ENCODE measurements around the gene TMEM132E. TPM values are rescaled to one million over a fixed set of nuclear protein-coding genes. Genes with fewer than 3 reads are reported as not detected.

TMEM132E gene
- total RNA-seq, 1 donor from 2014 or later = not detected

DNA sequence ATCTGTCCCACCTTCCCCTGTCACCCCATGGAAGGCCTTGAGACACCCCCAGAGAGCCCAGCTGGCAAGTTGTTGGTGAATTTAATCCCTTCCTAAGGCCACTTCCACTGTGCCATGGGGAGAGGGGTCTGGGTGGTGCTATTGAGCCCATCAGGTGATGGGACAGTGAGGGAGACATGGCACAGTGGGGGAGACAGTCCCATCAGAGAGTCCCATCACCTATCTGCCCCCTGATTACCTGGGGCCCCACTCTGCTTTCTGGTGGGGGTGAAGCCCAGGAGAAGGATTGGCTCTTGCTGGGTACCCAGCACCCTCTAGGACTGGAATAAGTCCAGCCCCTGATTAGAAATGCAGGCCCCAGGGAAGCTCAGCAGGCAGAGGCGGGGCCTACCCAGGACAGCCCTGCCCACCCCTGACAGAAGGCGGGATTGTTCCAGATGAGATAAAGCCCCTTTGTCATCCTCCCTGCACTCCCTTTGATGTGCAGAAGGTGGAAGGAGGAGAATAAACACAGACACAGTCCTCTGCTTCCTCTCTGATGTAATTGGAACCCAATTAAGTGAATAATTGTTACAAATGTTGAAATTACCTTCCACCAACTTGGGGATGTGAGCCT is 18.9 kb downstream of the TMEM132E start:
- no peaks in the 10 kb centered on the region for H3K36me3 ChIP-seq (ENCODE audit: control insufficient read depth, insufficient read depth, low read length)
- TF ChIP-seq, protein P1, sequence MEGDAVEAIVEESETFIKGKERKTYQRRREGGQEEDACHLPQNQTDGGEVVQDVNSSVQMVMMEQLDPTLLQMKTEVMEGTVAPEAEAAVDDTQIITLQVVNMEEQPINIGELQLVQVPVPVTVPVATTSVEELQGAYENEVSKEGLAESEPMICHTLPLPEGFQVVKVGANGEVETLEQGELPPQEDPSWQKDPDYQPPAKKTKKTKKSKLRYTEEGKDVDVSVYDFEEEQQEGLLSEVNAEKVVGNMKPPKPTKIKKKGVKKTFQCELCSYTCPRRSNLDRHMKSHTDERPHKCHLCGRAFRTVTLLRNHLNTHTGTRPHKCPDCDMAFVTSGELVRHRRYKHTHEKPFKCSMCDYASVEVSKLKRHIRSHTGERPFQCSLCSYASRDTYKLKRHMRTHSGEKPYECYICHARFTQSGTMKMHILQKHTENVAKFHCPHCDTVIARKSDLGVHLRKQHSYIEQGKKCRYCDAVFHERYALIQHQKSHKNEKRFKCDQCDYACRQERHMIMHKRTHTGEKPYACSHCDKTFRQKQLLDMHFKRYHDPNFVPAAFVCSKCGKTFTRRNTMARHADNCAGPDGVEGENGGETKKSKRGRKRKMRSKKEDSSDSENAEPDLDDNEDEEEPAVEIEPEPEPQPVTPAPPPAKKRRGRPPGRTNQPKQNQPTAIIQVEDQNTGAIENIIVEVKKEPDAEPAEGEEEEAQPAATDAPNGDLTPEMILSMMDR (IDR thresholded peaks at IDR 0.05; ENCODE audit: insufficient read depth, low read length, severe bottlenecking) = no peak
- H3K27me3 ChIP-seq (ENCODE audit: control insufficient read depth, insufficient read depth, low read length) = no peaks in the 10 kb centered on the region
- FAIRE-seq (no peak), DNase-seq (ENCODE audit: low read depth) (no peak)
- H3K4me3 ChIP-seq (ENCODE audit: low read depth, low read length) = no peak overlapping the region

DNA sequence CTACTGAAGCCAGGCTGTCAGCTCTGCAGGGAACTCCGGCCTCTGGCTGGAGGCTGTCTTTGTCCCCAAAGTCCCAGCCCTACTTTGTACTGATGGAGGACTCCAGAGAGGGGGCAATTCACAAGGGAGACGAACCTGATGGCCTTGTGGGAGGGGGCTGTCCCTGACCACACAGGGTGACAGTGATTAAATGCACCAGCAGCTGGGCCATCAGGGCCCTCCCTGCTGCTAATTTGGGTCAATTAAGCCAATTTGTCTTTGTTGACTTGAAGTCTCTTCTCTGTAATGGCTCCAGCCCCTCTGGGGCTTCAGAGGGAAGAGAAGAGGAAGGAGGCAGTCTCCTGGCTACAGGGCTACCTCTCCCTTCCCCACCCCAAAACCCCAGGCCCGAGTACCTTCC is 22.0 kb downstream of the TMEM132E start:
- TF ChIP-seq, protein P1 (IDR thresholded peaks at IDR 0.05; ENCODE audit: insufficient read depth, low read length, severe bottlenecking) = no peak
- DNase-seq (ENCODE audit: low read depth) = no peak
- Histone ChIP-seq H3K4me3 (ENCODE audit: low read depth, low read length) (no peak overlapping the region), H3K36me3 (ENCODE audit: control insufficient read depth, insufficient read depth, low read length) (no peaks in the 10 kb centered on the region), H3K27me3 (ENCODE audit: control insufficient read depth, insufficient read depth, low read length) (no peaks in the 10 kb centered on the region)
- FAIRE-seq = no peak

DNA sequence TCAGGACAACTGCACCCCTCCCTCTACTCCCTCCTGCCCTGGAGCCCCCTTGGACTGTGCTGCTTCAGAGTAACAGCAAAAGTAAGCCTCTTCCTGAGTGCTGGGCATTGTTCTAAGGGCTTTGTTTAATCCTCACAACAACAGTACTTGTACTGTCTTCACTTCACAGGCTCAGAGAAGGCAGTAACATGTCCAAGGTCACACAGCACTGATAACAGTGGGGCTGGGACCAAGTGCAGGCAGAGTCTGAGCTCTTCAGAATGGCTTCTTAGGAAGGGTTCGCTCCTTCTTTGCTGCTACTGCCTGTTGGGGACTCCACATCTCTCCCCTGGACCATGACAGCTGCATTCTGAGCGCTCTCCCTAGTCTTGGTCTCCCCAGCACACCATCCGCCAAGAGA is 24.6 kb downstream of the TMEM132E start:
- DNase-seq (ENCODE audit: low read depth) = no peak
- TF ChIP-seq, protein P1 (IDR thresholded peaks at IDR 0.05; ENCODE audit: insufficient read depth, low read length, severe bottlenecking) = no peak
- no peaks in the 10 kb centered on the region for H3K27me3 ChIP-seq (ENCODE audit: control insufficient read depth, insufficient read depth, low read length)
- H3K36me3 ChIP-seq (ENCODE audit: control insufficient read depth, insufficient read depth, low read length) = no peaks in the 10 kb centered on the region
- FAIRE-seq = no peak
- H3K4me3 ChIP-seq (ENCODE audit: low read depth, low read length) = no peak overlapping the region

DNA sequence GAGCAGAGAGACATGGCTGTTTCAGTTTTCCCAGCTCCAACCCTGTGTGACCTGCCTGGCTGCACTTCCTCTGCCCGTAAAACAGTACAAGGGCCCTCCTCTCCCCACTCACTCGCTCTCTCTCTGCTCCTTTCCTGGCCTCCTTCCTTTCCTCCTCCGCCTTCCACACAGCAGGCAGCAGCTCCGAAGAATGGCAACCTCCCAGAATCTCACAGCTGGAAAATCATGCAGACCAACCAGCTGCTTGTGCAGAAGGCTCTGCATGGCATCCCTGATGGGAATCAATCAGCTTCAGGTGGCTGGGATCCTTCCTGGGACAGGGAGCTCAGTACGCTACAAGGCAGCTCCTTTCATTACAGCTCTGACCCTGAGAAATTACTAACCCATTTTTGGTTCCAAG is 27.4 kb downstream of the TMEM132E start:
- Histone ChIP-seq H3K4me3 (ENCODE audit: low read depth, low read length) (no peak overlapping the region), H3K27me3 (ENCODE audit: control insufficient read depth, insufficient read depth, low read length) (no peaks in the 10 kb centered on the region), H3K36me3 (ENCODE audit: control insufficient read depth, insufficient read depth, low read length) (no peaks in the 10 kb centered on the region)
- TF ChIP-seq, protein P1 (IDR thresholded peaks at IDR 0.05; ENCODE audit: insufficient read depth, low read length, severe bottlenecking) = no peak
- FAIRE-seq (no peak), DNase-seq (ENCODE audit: low read depth) (no peak)

DNA sequence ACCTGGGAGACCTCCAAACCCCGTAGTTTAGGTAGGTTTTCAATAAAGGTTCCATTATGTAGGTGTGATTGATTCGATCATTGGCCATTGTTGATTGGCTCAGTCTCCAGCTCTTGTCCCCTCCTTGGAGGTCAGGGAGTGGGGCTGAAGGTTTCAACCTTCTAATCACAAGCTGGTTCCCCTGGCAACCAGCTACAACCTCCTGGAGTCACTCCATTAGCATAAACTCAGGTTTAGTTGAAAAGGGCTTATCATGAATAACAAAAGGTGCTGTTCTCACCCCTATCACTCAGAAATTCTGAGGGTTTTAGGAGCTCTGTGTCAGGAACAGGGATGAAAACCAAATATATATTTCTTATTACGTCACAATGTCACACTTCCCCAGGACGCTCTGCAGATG is 28.5 kb downstream of the TMEM132E start:
- FAIRE-seq (no peak), DNase-seq (ENCODE audit: low read depth) (no peak)
- H3K4me3 ChIP-seq (ENCODE audit: low read depth, low read length) = no peak overlapping the region
- TF ChIP-seq, protein P1 (IDR thresholded peaks at IDR 0.05; ENCODE audit: insufficient read depth, low read length, severe bottlenecking) = no peak
- H3K36me3 ChIP-seq (ENCODE audit: control insufficient read depth, insufficient read depth, low read length) = no peaks in the 10 kb centered on the region
- H3K27me3 ChIP-seq (ENCODE audit: control insufficient read depth, insufficient read depth, low read length) = no peaks in the 10 kb centered on the region

DNA sequence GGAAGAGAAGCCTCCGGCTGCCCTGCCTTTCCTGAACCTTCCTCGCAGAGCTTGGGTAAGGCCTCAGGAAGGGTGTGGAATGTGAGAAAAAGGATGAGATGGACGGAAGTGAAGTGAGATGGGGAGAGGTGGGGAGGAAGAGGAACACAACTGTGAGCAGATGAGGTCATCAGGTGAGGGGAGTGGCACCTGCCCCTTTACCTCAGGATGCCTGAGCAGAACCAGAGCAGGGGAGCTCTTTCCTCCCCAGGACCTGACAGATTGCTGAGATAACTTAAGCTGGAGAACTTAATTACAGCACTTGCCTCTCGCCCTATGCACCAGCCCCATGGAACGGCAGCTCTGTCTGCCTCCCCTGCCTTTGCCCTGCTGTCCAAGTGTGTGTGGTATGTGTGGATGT is 29.8 kb downstream of the TMEM132E start:
- FAIRE-seq = no peak
- Histone ChIP-seq H3K36me3 (ENCODE audit: control insufficient read depth, insufficient read depth, low read length) (no peaks in the 10 kb centered on the region), H3K4me3 (ENCODE audit: low read depth, low read length) (no peak overlapping the region), H3K27me3 (ENCODE audit: control insufficient read depth, insufficient read depth, low read length) (no peaks in the 10 kb centered on the region)
- TF ChIP-seq, protein P1 (IDR thresholded peaks at IDR 0.05; ENCODE audit: insufficient read depth, low read length, severe bottlenecking) = no peak
- no peak for DNase-seq (ENCODE audit: low read depth)

All from bronchial epithelial cell (primary cell).